GM23338 (cell line): ENCODE results near the gene HSD17B2. TPM values are rescaled to one million over a fixed set of nuclear protein-coding genes. Genes with fewer than 3 reads are reported as not detected.

ENCODE experiments used
- ATAC-seq: fragments of 200-7000 bp; cut with Tn5 transposase; 3 replicates; pipeline ENCODE4 v1.9.1; 2020
- DNase-seq: peaks from one replicate; pipeline ENCODE4 v3.0.0-alpha.2; 2015; ENCODE audit warnings: low spot score
- H2AFZ ChIP-seq: fragments of 200-600 bp; sonication (generic); 2 replicates; pipeline ENCODE4 v1.8.0; 2016; ENCODE audit warnings: antibody characterized with exemption, mild to moderate bottlenecking, moderate library complexity
- H3F3A ChIP-seq: fragments of 200-600 bp; sonication (generic); replicated peaks from 2 replicates; pipeline ENCODE4 v1.8.0; 2017; ENCODE audit warnings: antibody characterized with exemption, mixed run types, low read depth
- H3K27ac ChIP-seq: fragments of 200-600 bp; sonication (generic); 2 replicates; pipeline ENCODE4 v1.6.1; 2016; ENCODE audit warnings: low read depth
- H3K27me3 ChIP-seq: fragments of 200-600 bp; sonication (generic); 2 replicates; pipeline ENCODE4 v1.8.0; 2016; ENCODE audit warnings: mild to moderate bottlenecking, mixed run types, moderate library complexity; ENCODE audit not compliant: insufficient read depth
- H3K36me3 ChIP-seq: fragments of 200-600 bp; sonication (generic); 2 replicates; pipeline ENCODE4 v1.8.0; 2016; ENCODE audit warnings: mild to moderate bottlenecking; ENCODE audit not compliant: insufficient read depth
- H3K4me1 ChIP-seq: fragments of 200-600 bp; sonication (generic); 2 replicates; pipeline ENCODE4 v1.8.0; 2016; ENCODE audit warnings: mild to moderate bottlenecking, moderate library complexity; ENCODE audit not compliant: insufficient read depth
- H3K4me2 ChIP-seq: fragments of 200-600 bp; sonication (generic); 2 replicates; pipeline ENCODE4 v1.7.1; 2017; ENCODE audit warnings: mixed run types
- H3K4me3 ChIP-seq: fragments of 200-600 bp; sonication (generic); 2 replicates; pipeline ENCODE4 v1.6.1; 2016; ENCODE audit warnings: mixed run types
- H3K79me2 ChIP-seq: fragments of 200-600 bp; sonication (generic); replicated peaks from 2 replicates; pipeline ENCODE4 v1.8.0; 2017; ENCODE audit warnings: mild to moderate bottlenecking; ENCODE audit not compliant: insufficient read depth
- H3K9me2 ChIP-seq: fragments of 200-600 bp; sonication (generic); 2 replicates; pipeline ENCODE4 v1.8.0; 2017; ENCODE audit not compliant: insufficient read depth
- H4K20me1 ChIP-seq: fragments of 200-600 bp; sonication (generic); replicated peaks from 2 replicates; pipeline ENCODE4 v1.8.0; 2017; ENCODE audit warnings: mild to moderate bottlenecking; ENCODE audit not compliant: insufficient read depth
- H3K27ac Mint-ChIP-seq: 2 replicates; pipeline ENCODE4 v1.8.0; 2020; ENCODE audit warnings: inconsistent platforms, mild to moderate bottlenecking, moderate library complexity, mixed read lengths
- H3K27me3 Mint-ChIP-seq: 3 replicates; pipeline ENCODE4 v1.8.0; 2022; ENCODE audit warnings: low read depth, mild to moderate bottlenecking, moderate library complexity, mixed read lengths, inconsistent platforms; ENCODE audit not compliant: insufficient read depth, poor library complexity
- H3K36me3 Mint-ChIP-seq: 3 replicates; pipeline ENCODE4 v1.8.0; 2021; ENCODE audit warnings: low read depth, mild to moderate bottlenecking, inconsistent platforms, moderate library complexity, mixed read lengths
- H3K4me1 Mint-ChIP-seq: 3 replicates; pipeline ENCODE4 v1.8.0; 2020; ENCODE audit warnings: mild to moderate bottlenecking, inconsistent platforms, mixed read lengths
- H3K4me3 Mint-ChIP-seq: 3 replicates; pipeline ENCODE4 v1.8.0; 2021; ENCODE audit warnings: moderate library complexity, mild to moderate bottlenecking, inconsistent platforms, mixed read lengths
- H3K9me3 Mint-ChIP-seq: 3 replicates; pipeline ENCODE4 v1.8.0; 2020; ENCODE audit warnings: moderate library complexity, mild to moderate bottlenecking, inconsistent platforms, mixed read lengths
- CREB1 ChIP-seq: fragments of 250-450 bp; sonication (Bioruptor Pico); IDR thresholded peaks from 2 replicates; pipeline ENCODE4 v1.5.0; 2020; ENCODE audit warnings: low read depth, mild to moderate bottlenecking, moderate library complexity
- EZH2 ChIP-seq: fragments of 200-600 bp; sonication (generic); IDR thresholded peaks from one replicate; pipeline ENCODE4 v1.8.0; 2017; ENCODE audit warnings: antibody characterized with exemption, mild to moderate bottlenecking, low read depth; ENCODE audit not compliant: unreplicated experiment
- EZH2phosphoT487 ChIP-seq: fragments of 200-600 bp; sonication (generic); IDR thresholded peaks from one replicate; pipeline ENCODE4 v1.8.1; 2018; ENCODE audit warnings: antibody characterized with exemption; ENCODE audit not compliant: unreplicated experiment
- JUNB ChIP-seq: IDR thresholded peaks from one replicate; pipeline ENCODE4 v1.6.1; 2016; ENCODE audit warnings: antibody characterized with exemption; ENCODE audit not compliant: unreplicated experiment
- NANOG ChIP-seq: IDR thresholded peaks from 2 replicates; pipeline ENCODE4 v1.6.1; 2016; ENCODE audit warnings: antibody characterized with exemption, borderline replicate concordance
- POLR2AphosphoS5 ChIP-seq: IDR thresholded peaks from 2 replicates; pipeline ENCODE4 v1.6.1; 2016; ENCODE audit warnings: antibody characterized with exemption, low read depth
- REST ChIP-seq: IDR thresholded peaks from one replicate; pipeline ENCODE4 v1.6.1; 2018; ENCODE audit warnings: antibody characterized with exemption; ENCODE audit not compliant: unreplicated experiment
- STAT1 ChIP-seq: IDR thresholded peaks from one replicate; pipeline ENCODE4 v1.6.1; 2016; ENCODE audit warnings: antibody characterized with exemption; ENCODE audit not compliant: unreplicated experiment
- ZNF114 ChIP-seq: fragments of 250-450 bp; sonication (Bioruptor Pico); IDR thresholded peaks from 2 replicates; pipeline ENCODE4 v1.5.0; 2020; ENCODE audit warnings: mild to moderate bottlenecking, moderate library complexity
- polyA plus RNA-seq: library from polyadenylated mRNA; unstranded; fragments of >200 nt; fragmentation: Nextera tagmentation; extraction: Ambion mirVana; gene quantifications from 2 replicates; pipeline ENCODE4 v1.2.1, GENCODE V29; 2016
- total RNA-seq: library from RNA; depleted of rRNA; stranded (reverse); fragments of >200 nt; shearing (Covaris generic); gene quantifications from 2 replicates; pipeline ENCODE4 v1.2.3, GENCODE V29; 2014
- TF ChIP-seq, protein P1 (sequence below): IDR thresholded peaks from 2 replicates; pipeline ENCODE4 v1.6.1; 2016; ENCODE audit warnings: antibody characterized with exemption
- TF ChIP-seq, protein P2 (sequence below), 2 experiments: fragments of 200-600 bp in 1 of 2; sonication (generic) in 1 of 2; conservative IDR thresholded peaks; 2 replicates each; pipeline versions ENCODE4 v1.5.1 to v1.6.1; 2016 to 2017; ENCODE audit warnings: antibody characterized with exemption in 2 of 2, low read depth in 2 of 2, mild to moderate bottlenecking in 2 of 2, moderate library complexity in 1 of 2

Gene HSD17B2
- total and polyA plus RNA-seq, 2 experiments from 2014 or later: 0.29 TPM; not detected in 1

GRCh38 chr16:82113741-82114140, 78.7 kb downstream of the HSD17B2 start:
- Histone ChIP-seq H3K9me2 (no peaks in the 10 kb centered on the region; the same call in 1 of the 2 replicates), H3K4me1 (no peaks in the 10 kb centered on the region), H3K27ac (no peak overlapping the region), H3K27me3 (no peaks in the 10 kb centered on the region), H4K20me1 (no peaks in the 10 kb centered on the region), H3K4me2 (no peak overlapping the region), H3F3A (no peaks in the 10 kb centered on the region), H3K4me3 (no peak overlapping the region), H3K79me2 (no peaks in the 10 kb centered on the region), H2AFZ (no peak overlapping the region), H3K36me3 (no peaks in the 10 kb centered on the region)
- no peaks in the 10 kb centered on the region for H3K9me3 Mint-ChIP-seq
- ATAC-seq: no peak
- no peaks in the 10 kb centered on the region for H3K36me3 Mint-ChIP-seq
- TF ChIP-seq REST (no peak), JUNB (no peak), NANOG (no peak), STAT1 (no peak), CREB1 (no peak), POLR2AphosphoS5 (no peak), EZH2phosphoT487 (no peak), ZNF114 (no peak), EZH2 (no peak)
- TF ChIP-seq, protein P1, sequence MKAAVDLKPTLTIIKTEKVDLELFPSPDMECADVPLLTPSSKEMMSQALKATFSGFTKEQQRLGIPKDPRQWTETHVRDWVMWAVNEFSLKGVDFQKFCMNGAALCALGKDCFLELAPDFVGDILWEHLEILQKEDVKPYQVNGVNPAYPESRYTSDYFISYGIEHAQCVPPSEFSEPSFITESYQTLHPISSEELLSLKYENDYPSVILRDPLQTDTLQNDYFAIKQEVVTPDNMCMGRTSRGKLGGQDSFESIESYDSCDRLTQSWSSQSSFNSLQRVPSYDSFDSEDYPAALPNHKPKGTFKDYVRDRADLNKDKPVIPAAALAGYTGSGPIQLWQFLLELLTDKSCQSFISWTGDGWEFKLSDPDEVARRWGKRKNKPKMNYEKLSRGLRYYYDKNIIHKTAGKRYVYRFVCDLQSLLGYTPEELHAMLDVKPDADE: no peak
- TF ChIP-seq, protein P2, sequence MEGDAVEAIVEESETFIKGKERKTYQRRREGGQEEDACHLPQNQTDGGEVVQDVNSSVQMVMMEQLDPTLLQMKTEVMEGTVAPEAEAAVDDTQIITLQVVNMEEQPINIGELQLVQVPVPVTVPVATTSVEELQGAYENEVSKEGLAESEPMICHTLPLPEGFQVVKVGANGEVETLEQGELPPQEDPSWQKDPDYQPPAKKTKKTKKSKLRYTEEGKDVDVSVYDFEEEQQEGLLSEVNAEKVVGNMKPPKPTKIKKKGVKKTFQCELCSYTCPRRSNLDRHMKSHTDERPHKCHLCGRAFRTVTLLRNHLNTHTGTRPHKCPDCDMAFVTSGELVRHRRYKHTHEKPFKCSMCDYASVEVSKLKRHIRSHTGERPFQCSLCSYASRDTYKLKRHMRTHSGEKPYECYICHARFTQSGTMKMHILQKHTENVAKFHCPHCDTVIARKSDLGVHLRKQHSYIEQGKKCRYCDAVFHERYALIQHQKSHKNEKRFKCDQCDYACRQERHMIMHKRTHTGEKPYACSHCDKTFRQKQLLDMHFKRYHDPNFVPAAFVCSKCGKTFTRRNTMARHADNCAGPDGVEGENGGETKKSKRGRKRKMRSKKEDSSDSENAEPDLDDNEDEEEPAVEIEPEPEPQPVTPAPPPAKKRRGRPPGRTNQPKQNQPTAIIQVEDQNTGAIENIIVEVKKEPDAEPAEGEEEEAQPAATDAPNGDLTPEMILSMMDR (conservative IDR thresholded peaks at IDR 0.05; ENCODE audit: low read depth in 2 of 2): no peak
- no peak overlapping the region for H3K4me3 Mint-ChIP-seq
- no peak for DNase-seq
- H3K27ac Mint-ChIP-seq: no peak overlapping the region
- peaks cover 1% of the 10 kb centered on the region for H3K27me3 Mint-ChIP-seq
- H3K4me1 Mint-ChIP-seq: no peaks in the 10 kb centered on the region

DNA sequence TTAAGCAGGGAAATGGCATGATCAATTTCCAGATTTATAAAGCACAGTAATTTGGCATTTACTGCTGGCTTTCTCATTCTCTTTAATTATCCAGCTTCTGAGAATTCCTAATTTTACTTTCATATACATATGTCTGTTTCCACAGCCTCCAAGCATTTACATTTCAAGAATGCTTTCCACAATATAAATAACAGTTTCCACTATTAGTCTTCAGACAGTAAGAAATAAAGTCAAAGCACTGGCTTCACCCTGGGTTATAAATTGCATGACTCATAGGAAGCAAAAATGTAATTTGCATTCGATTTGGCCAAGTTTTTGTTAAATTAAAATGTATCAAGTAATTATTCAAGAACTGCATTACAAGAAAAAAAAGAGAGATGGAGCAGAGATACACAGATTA, 81.5 kb downstream of the HSD17B2 start:
- Histone ChIP-seq H2AFZ (no peak overlapping the region), H3K27me3 (no peaks in the 10 kb centered on the region), H3K36me3 (no peaks in the 10 kb centered on the region), H3F3A (no peaks in the 10 kb centered on the region), H3K27ac (no peak overlapping the region), H4K20me1 (no peaks in the 10 kb centered on the region), H3K4me3 (no peak overlapping the region), H3K79me2 (no peaks in the 10 kb centered on the region), H3K9me2 (no peaks in the 10 kb centered on the region; the same call in 1 of the 2 replicates), H3K4me1 (no peaks in the 10 kb centered on the region), H3K4me2 (no peak overlapping the region)
- Mint-ChIP-seq H3K27ac (no peak overlapping the region), H3K36me3 (no peaks in the 10 kb centered on the region), H3K4me3 (no peak overlapping the region), H3K4me1 (no peaks in the 10 kb centered on the region), H3K27me3 (no peaks in the 10 kb centered on the region), H3K9me3 (no peaks in the 10 kb centered on the region)
- DNase-seq (no peak), ATAC-seq (no peak)
- no peak for TF ChIP-seq STAT1
- TF ChIP-seq CREB1: no peak
- TF ChIP-seq, protein P1: no peak
